ENCODE data around the gene FAM163B.

FAM163B gene

GRCh38 chr9:133580419-133580738 is 28.8 kb downstream of the FAM163B start:
- no peak for DNase-seq

GRCh38 chr9:133579601-133580418 is 29.4 kb downstream of the FAM163B start:
- no peak for DNase-seq

- no peak for DNase-seq
Observed at GRCh38 chr9:133578524-133579441, 30.4 kb downstream of the FAM163B start.

- DNase-seq: no peak
Observed at GRCh38 chr9:133577737-133578112, 31.5 kb downstream of the FAM163B start.

GRCh38 chr9:133576875-133577736 is 32.1 kb downstream of the FAM163B start:
- no peak for DNase-seq

- DNase-seq: no peak
Observed at GRCh38 chr9:133576031-133576874, 32.9 kb downstream of the FAM163B start.

- DNase-seq: no peak
Observed at GRCh38 chr9:133575186-133576030, 33.8 kb downstream of the FAM163B start.

- DNase-seq: no peak
Observed at GRCh38 chr9:133574771-133575170, 34.4 kb downstream of the FAM163B start.

GRCh38 chr9:133573791-133574515 is 35.2 kb downstream of the FAM163B start:
- DNase-seq: no peak

GRCh38 chr9:133572821-133573361 is 36.3 kb downstream of the FAM163B start:
- no peak for DNase-seq

- DNase-seq: no peak
Observed at GRCh38 chr9:133571896-133572595, 37.1 kb downstream of the FAM163B start.

GRCh38 chr9:133571391-133571890 is 37.7 kb downstream of the FAM163B start:
- DNase-seq: no peak

GRCh38 chr9:133570691-133571080 is 38.5 kb downstream of the FAM163B start:
- no peak for DNase-seq

- no peak for DNase-seq
Observed at GRCh38 chr9:133569891-133570690, 39.1 kb downstream of the FAM163B start.

- DNase-seq: no peak
Observed at GRCh38 chr9:133569121-133569785, 39.9 kb downstream of the FAM163B start.

GRCh38 chr9:133568186-133568585 is 41.0 kb downstream of the FAM163B start:
- DNase-seq: no peak

- DNase-seq: no peak
Observed at GRCh38 chr9:133566817-133567216, 42.4 kb downstream of the FAM163B start.

GRCh38 chr9:133566382-133566781 is 42.8 kb downstream of the FAM163B start:
- no peak for DNase-seq
